Daoy (cell line): ENCODE measurements around the gene ATP4A. TPM values are rescaled to one million over a fixed set of nuclear protein-coding genes. Genes with fewer than 3 reads are reported as not detected.

Experiments used
- DNase-seq: peaks from one replicate; pipeline ENCODE4 v3.0.0-alpha.2; 2015; ENCODE audit warnings: low read depth
- total RNA-seq: library from RNA; depleted of rRNA; stranded (reverse); fragments of >200 nt; shearing (Covaris generic); gene quantifications from 2 replicates; pipeline ENCODE4 v1.2.3, GENCODE V29; 2014

Gene ATP4A
- total RNA-seq, 1 experiment from 2014 or later: not detected

GRCh38 chr19:35549174-35549788, 14.2 kb downstream of the ATP4A start:
- DNase-seq: peak; percentile 74

GRCh38 chr19:35546532-35546931, 16.9 kb downstream of the ATP4A start:
- no peak for DNase-seq

GRCh38 chr19:35545855-35546381, 17.5 kb downstream of the ATP4A start:
- peak; percentile 43 for DNase-seq

GRCh38 chr19:35545001-35545854, 18.2 kb downstream of the ATP4A start, which contains the start of gene TMEM147:
TMEM147 (plus strand) TSS chr19:35545626; CDS start chr19:35545740, 114 bp downstream.
- DNase-seq: peak; percentile 95

GRCh38 chr19:35544110-35544802, 19.2 kb downstream of the ATP4A start:
- DNase-seq: no peak

GRCh38 chr19:35543280-35544109, 20.0 kb downstream of the ATP4A start:
- no peak for DNase-seq

- no peak for DNase-seq
These were observed 21.2 kb downstream of the ATP4A start for GRCh38 chr19:35542209-35542608.

- no peak for DNase-seq
These were observed 23.0 kb downstream of the ATP4A start for GRCh38 chr19:35540356-35540927.

GRCh38 chr19:35539850-35540249, 23.6 kb downstream of the ATP4A start:
- DNase-seq: no peak

GRCh38 chr19:35539314-35539713, 24.1 kb downstream of the ATP4A start:
- DNase-seq: no peak

- DNase-seq: no peak
These were observed 28.5 kb downstream of the ATP4A start for GRCh38 chr19:35534803-35535480.

GRCh38 chr19:35533822-35534392, 29.6 kb downstream of the ATP4A start:
- peak; percentile 46 for DNase-seq

GRCh38 chr19:35533201-35533821, 30.1 kb downstream of the ATP4A start, which contains the start of gene GAPDHS:
GAPDHS (plus strand) TSS chr19:35533456; CDS start chr19:35533528, 72 bp downstream.
- no peak for DNase-seq

- DNase-seq: no peak
These were observed 32.2 kb downstream of the ATP4A start for GRCh38 chr19:35531291-35531690.

GRCh38 chr19:35529241-35530218, 33.9 kb downstream of the ATP4A start:
- no peak for DNase-seq

- DNase-seq: peak; percentile 51
These were observed 35.0 kb downstream of the ATP4A start, which contains the start of gene SBSN for GRCh38 chr19:35528218-35529038. SBSN (minus strand) TSS chr19:35528311; CDS start chr19:35528281, 30 bp downstream.

- no peak for DNase-seq
These were observed 37.6 kb downstream of the ATP4A start for GRCh38 chr19:35525873-35526272.
